Measurements from ENCODE around the gene MTHFD1L.

The MTHFD1L gene

DNA sequence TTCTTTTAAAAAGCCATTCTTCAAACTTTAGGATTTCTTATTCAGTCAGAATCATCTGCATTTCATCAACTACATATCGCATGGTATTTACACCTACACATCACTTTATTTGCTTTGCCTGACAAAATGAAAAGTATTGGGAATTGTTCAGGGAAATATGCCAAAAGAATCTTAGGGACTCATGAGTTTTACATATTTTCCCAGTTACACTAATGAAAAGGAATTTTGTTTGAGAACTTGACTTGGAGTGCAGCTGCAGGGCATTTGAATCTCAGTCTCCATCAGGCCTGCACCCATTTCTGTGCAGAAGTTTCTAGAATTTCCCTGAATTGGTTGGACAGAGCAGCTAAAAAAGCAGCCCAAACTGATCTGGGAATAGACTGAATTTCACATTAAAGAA is 65.3 kb downstream of the MTHFD1L start:
- H3K36me3 ChIP-seq (ENCODE audit: insufficient read depth, low read length): peaks cover 52% of the 10 kb centered on the region; the same call in 1 of the 2 replicates
- no peak overlapping the region for H2AFZ ChIP-seq (ENCODE audit: low read length)
- no peaks in the 10 kb centered on the region for H3K27me3 ChIP-seq (ENCODE audit: insufficient read depth, low read length, poor library complexity, severe bottlenecking)
- H3K9me2 ChIP-seq (replicated peaks; ENCODE audit: low read depth, low read length): no peaks in the 10 kb centered on the region
- no peak overlapping the region for H3K4me2 ChIP-seq (ENCODE audit: low read depth, low read length, poor library complexity, severe bottlenecking)
- TF ChIP-seq EZH2phosphoT487 (IDR thresholded peaks at IDR 0.05; ENCODE audit: borderline replicate concordance) (no peak), CTCF (conservative IDR thresholded peaks at IDR 0.05; ENCODE audit: low read length) (no peak)
- no peaks in the 10 kb centered on the region for H3K79me2 ChIP-seq (ENCODE audit: insufficient read depth, low read length)
- H3K4me1 ChIP-seq (ENCODE audit: insufficient read depth, low read length, poor library complexity, severe bottlenecking): no peaks in the 10 kb centered on the region
- H3K9me3 ChIP-seq (ENCODE audit: insufficient read depth, low read depth, low read length): no peaks in the 10 kb centered on the region
- no peak overlapping the region for H3K9ac ChIP-seq (ENCODE audit: low read depth, low read length, poor library complexity, severe bottlenecking)
- H4K20me1 ChIP-seq (ENCODE audit: insufficient read depth, low read length, poor library complexity, severe bottlenecking): no peaks in the 10 kb centered on the region
- no peaks in the 10 kb centered on the region for H3F3A ChIP-seq (ENCODE audit: low read depth)
- no peak overlapping the region for H3K4me3 ChIP-seq (ENCODE audit: low read length, poor library complexity, severe bottlenecking)

DNA sequence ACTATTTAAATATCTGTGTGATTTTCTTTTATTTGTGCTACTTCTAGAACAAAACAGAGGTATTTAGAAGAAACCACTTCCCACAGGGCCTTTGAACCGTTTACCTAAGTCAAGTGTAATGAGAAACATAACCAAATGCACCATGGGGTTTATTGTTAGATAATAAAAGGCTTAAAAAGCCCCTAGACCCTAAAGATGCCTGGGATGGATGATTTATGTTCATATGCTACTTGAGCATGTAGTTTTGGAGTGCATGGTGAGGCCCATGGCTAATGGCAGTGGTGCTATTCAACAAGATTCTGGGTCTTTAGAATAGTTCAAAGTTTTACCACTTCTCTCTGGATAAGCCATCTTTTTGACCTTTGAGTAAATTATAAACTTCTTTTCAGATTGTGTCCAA is 65.9 kb downstream of the MTHFD1L start:
- H3K9me3 ChIP-seq (ENCODE audit: insufficient read depth, low read depth, low read length): no peaks in the 10 kb centered on the region
- H3K9ac ChIP-seq (ENCODE audit: low read depth, low read length, poor library complexity, severe bottlenecking): no peak overlapping the region
- H4K20me1 ChIP-seq (ENCODE audit: insufficient read depth, low read length, poor library complexity, severe bottlenecking): no peaks in the 10 kb centered on the region
- no peaks in the 10 kb centered on the region for H3F3A ChIP-seq (ENCODE audit: low read depth)
- H3K4me1 ChIP-seq (ENCODE audit: insufficient read depth, low read length, poor library complexity, severe bottlenecking): no peaks in the 10 kb centered on the region
- no peaks in the 10 kb centered on the region for H3K27me3 ChIP-seq (ENCODE audit: insufficient read depth, low read length, poor library complexity, severe bottlenecking)
- peaks cover 47% of the 10 kb centered on the region; the same call in 1 of the 2 replicates for H3K36me3 ChIP-seq (ENCODE audit: insufficient read depth, low read length)
- no peak overlapping the region for H3K4me2 ChIP-seq (ENCODE audit: low read depth, low read length, poor library complexity, severe bottlenecking)
- TF ChIP-seq EZH2phosphoT487 (IDR thresholded peaks at IDR 0.05; ENCODE audit: borderline replicate concordance) (no peak), CTCF (conservative IDR thresholded peaks at IDR 0.05; ENCODE audit: low read length) (no peak)
- H3K4me3 ChIP-seq (ENCODE audit: low read length, poor library complexity, severe bottlenecking): no peak overlapping the region
- H2AFZ ChIP-seq (ENCODE audit: low read length): no peak overlapping the region
- H3K79me2 ChIP-seq (ENCODE audit: insufficient read depth, low read length): no peaks in the 10 kb centered on the region
- H3K9me2 ChIP-seq (replicated peaks; ENCODE audit: low read depth, low read length): no peaks in the 10 kb centered on the region

DNA sequence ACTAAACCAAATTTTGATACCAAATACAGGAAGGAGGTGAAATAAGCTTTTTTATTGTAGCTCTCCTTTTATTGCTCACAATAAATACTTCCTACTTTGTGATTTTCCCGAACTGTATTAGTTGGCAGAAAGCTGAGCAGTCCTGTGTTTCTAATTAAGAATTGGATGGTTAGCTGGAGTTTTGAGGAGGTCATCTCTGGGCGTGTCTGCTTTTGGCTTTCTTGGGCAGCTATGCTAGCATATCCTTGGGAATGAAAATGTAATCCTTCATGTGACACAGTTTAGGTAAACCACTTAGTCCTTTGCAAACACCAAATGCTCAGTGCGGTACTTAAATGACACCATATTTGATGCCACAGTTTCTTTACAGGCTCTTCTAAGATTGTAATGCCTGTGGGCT is 67.5 kb downstream of the MTHFD1L start:
- H3F3A ChIP-seq (ENCODE audit: low read depth): no peaks in the 10 kb centered on the region
- no peaks in the 10 kb centered on the region for H3K4me1 ChIP-seq (ENCODE audit: insufficient read depth, low read length, poor library complexity, severe bottlenecking)
- H3K9me2 ChIP-seq (replicated peaks; ENCODE audit: low read depth, low read length): no peaks in the 10 kb centered on the region
- H3K79me2 ChIP-seq (ENCODE audit: insufficient read depth, low read length): no peaks in the 10 kb centered on the region
- H4K20me1 ChIP-seq (ENCODE audit: insufficient read depth, low read length, poor library complexity, severe bottlenecking): no peaks in the 10 kb centered on the region
- H3K9me3 ChIP-seq (ENCODE audit: insufficient read depth, low read depth, low read length): no peaks in the 10 kb centered on the region
- peaks cover 48% of the 10 kb centered on the region; the same call in 1 of the 2 replicates for H3K36me3 ChIP-seq (ENCODE audit: insufficient read depth, low read length)
- TF ChIP-seq CTCF (conservative IDR thresholded peaks at IDR 0.05; ENCODE audit: low read length) (no peak), EZH2phosphoT487 (IDR thresholded peaks at IDR 0.05; ENCODE audit: borderline replicate concordance) (no peak)
- H3K4me3 ChIP-seq (ENCODE audit: low read length, poor library complexity, severe bottlenecking): no peak overlapping the region
- H3K4me2 ChIP-seq (ENCODE audit: low read depth, low read length, poor library complexity, severe bottlenecking): no peak overlapping the region
- H3K27me3 ChIP-seq (ENCODE audit: insufficient read depth, low read length, poor library complexity, severe bottlenecking): no peaks in the 10 kb centered on the region
- H2AFZ ChIP-seq (ENCODE audit: low read length): no peak overlapping the region
- no peak overlapping the region for H3K9ac ChIP-seq (ENCODE audit: low read depth, low read length, poor library complexity, severe bottlenecking)
